IgD-negative memory B cell (primary cell): Measurements from ENCODE around the gene CD7. TPM values are rescaled to one million over a fixed set of nuclear protein-coding genes. Genes with fewer than 3 reads are reported as not detected.
"Not testable (repeated sequence)": the region's sequence is repeated elsewhere in the genome, so short reads cannot be mapped to it uniquely, and the experiment has no call there.

Experiments used
- H3K27ac Mint-ChIP-seq, 3 donors: one replicate each; pipeline ENCODE4 v1.8.0; 2020 to 2022; ENCODE audit warnings: mild to moderate bottlenecking in 3 of 3, mixed read lengths in 3 of 3, moderate library complexity in 1 of 3
- H3K27me3 Mint-ChIP-seq: one replicate; pipeline ENCODE4 v1.8.0; 2021; ENCODE audit warnings: mixed read lengths
- H3K36me3 Mint-ChIP-seq: one replicate; pipeline ENCODE4 v1.8.0; 2020; ENCODE audit warnings: mild to moderate bottlenecking, mixed read lengths
- H3K4me1 Mint-ChIP-seq, 3 donors: one replicate each; pipeline ENCODE4 v1.8.0; 2020 to 2022; ENCODE audit warnings: mixed read lengths in 3 of 3, mild to moderate bottlenecking in 1 of 3
- H3K4me3 Mint-ChIP-seq, 4 donors: one replicate each; pipeline ENCODE4 v1.8.0; 2020 to 2022; ENCODE audit warnings: mild to moderate bottlenecking in 4 of 4, mixed read lengths in 4 of 4, moderate library complexity in 3 of 4
- H3K9me3 Mint-ChIP-seq, 3 donors: one replicate each; pipeline ENCODE4 v1.8.0; 2020 to 2021; ENCODE audit warnings: mixed read lengths in 3 of 3, mild to moderate bottlenecking in 1 of 3
- polyA plus RNA-seq: library from polyadenylated mRNA; unstranded; fragments of 300-500 nt; fragmentation: Illumina TruSeq; gene quantifications from one replicate; pipeline ENCODE4 v1.2.3, GENCODE V29; 2021

CD7 gene
- polyA plus RNA-seq = 4.4 TPM

DNA sequence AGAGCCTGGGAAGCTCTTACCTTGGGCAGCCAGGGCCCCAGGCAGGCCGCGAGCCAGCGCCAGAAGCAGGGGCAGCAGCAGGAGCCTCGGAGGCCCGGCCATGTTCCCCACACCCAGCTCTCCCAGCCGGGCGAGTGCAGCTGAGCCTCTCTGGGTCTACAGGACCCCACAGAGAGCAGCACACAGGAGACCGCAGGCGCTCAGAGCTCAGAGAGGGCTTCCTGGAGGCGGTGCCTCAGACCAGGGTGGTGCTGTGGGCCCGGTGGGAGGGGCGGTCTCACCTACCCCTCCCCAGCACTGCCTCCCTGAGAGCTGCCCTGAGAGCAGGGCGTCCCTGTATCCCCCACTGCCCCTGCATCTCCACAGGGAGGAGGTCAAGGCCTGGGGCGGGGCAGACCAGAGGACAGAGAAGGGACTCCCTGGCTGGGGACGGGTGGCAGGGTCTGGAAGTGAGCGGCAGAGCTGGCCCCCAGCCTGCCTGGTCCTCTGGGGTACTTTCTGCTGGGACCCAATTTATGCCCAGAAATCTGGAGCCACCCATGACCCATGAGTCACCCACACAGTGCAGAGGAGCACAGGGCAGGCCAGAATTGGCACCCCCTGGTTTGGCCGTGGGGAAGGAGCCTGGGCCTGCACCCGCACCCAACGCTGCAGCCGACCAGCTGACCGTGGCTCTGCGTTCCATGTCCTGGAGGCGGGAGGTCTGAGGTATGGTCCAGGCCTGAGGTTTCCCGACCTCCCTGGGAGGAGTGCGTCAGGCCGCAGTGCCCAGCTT lies at the start of gene CD7:
TSS of gene CD7 (minus strand) at position 215 of the 775 bp plus-strand sequence. CDS start at position 102, 113 bp downstream.
- peak within 1 kb of the TSS in 2 of 4 donors; percentile 44 to 45 for H3K4me3 Mint-ChIP-seq
- H3K9me3 Mint-ChIP-seq = no peaks in the 10 kb centered on the region
- H3K36me3 Mint-ChIP-seq = peaks cover 1% of the 10 kb centered on the region

DNA sequence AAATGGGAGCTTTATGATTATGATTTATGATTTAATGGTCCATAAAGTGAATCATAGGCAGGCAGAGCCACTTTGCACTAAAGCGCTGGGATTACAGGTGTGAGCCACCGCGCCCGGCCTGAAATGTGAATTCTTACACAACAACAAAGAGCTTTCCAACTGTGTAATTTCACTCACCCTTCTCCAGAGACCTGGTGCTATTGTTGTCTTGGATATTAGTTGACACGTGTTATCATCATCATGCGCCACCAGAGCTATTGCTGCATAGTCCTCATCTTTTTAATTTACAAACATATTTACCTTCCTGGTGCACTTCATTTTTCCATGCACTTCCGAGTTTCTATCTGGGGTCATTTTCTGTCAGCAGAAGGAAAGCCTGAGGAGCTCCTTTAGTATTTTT lies 49.3 kb upstream of the CD7 start:
- H3K27me3 Mint-ChIP-seq = peaks cover 12% of the 10 kb centered on the region
- H3K36me3 Mint-ChIP-seq = no peaks in the 10 kb centered on the region
- no peak overlapping the region for H3K4me3 Mint-ChIP-seq
- H3K9me3 Mint-ChIP-seq = no peaks in the 10 kb centered on the region
- H3K27ac Mint-ChIP-seq = no peak overlapping the region
- H3K4me1 Mint-ChIP-seq = peaks cover 2 to 17% (median 6%) of the 10 kb centered on the region in 3 donors

More for the DNA sequence above, at the start of gene CD7:
- Mint-ChIP-seq H3K4me1 (peaks cover 4 to 8% (median 6%) of the 10 kb centered on the region in 3 donors), H3K27me3 (peaks cover 5% of the 10 kb centered on the region), H3K27ac (peak within 1 kb of the TSS in 1 of 3 donors; percentile 62)

DNA sequence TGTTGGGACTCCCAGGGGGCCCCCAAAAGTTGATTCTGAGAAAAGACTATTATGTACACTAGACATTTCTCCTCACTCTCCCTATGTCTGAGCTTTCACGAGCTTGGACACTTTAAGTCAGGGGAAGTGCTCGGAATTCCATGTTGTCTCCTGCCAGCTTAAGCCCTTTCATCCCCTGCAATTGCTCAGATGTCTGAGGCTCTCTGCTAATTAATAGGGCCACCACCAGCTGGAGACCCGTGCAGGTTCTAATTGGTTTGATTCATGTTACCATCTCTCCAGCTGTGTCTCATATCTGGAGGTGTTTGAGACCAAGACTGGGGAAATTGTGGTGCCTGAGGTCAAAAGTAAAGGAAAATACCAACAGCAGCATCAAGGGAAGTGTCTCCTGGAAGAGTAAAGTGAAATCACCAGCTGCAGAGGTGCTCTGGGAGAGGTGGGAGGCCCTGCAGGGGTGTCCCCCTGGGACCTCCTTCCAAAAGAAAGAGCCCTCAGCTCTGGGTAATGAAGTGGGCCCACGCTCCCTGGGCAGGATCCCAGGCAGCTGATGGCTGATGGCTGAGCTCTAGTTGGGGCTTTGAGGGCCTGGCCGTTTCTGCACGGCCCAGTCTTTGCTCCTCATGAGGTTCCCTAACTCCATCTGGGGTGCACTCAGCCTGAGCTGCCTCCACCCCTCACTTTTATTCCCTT lies 48.3 kb upstream of the CD7 start:
- H3K27ac Mint-ChIP-seq = no peak overlapping the region
- H3K4me1 Mint-ChIP-seq = peaks cover 0 to 13% (median 4%) of the 10 kb centered on the region in 3 donors
- no peaks in the 10 kb centered on the region for H3K9me3 Mint-ChIP-seq
- H3K36me3 Mint-ChIP-seq = no peaks in the 10 kb centered on the region
- H3K27me3 Mint-ChIP-seq = peaks cover 9% of the 10 kb centered on the region
- no peak overlapping the region for H3K4me3 Mint-ChIP-seq

DNA sequence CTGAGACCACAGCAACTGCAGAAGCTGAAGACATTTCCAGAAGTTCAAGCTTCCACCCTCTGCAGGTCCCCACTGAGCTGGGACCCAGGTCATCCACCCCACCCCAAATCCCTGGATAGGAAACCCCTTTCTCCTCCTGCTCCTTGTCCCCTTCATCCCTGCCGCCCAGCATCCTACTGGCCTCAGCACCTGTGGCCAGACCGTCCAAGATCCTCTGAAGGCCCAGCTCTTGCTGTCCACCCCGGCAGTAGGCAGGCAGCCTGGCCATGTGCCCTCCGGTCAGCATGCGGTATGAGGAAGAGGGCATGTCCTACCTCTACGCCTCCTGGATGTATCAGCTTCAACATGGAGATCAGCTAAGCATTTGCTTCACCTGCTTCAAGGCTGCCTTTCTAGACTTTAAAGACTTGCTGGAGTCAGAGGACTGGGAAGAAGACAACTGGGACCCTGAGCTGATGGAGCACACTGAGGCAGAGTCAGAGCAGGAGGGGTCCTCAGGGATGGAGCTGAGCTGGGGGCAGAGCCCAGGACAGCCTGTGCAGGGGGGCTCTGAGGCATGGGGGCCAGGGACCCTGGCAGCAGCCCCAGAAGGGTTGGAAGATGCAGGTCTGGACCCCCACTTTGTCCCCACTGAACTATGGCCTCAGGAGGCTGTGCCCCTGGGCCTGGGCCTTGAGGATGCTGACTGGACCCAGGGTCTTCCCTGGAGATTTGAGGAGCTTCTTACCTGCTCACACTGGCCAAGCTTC lies 44.7 kb upstream of the CD7 start:
- Mint-ChIP-seq H3K4me1 (peaks cover 0 to 6% (median 0%) of the 10 kb centered on the region in 3 donors), H3K27ac (no peak overlapping the region), H3K4me3 (no peak overlapping the region), H3K27me3 (peaks cover 1% of the 10 kb centered on the region), H3K9me3 (no peaks in the 10 kb centered on the region), H3K36me3 (no peaks in the 10 kb centered on the region)

DNA sequence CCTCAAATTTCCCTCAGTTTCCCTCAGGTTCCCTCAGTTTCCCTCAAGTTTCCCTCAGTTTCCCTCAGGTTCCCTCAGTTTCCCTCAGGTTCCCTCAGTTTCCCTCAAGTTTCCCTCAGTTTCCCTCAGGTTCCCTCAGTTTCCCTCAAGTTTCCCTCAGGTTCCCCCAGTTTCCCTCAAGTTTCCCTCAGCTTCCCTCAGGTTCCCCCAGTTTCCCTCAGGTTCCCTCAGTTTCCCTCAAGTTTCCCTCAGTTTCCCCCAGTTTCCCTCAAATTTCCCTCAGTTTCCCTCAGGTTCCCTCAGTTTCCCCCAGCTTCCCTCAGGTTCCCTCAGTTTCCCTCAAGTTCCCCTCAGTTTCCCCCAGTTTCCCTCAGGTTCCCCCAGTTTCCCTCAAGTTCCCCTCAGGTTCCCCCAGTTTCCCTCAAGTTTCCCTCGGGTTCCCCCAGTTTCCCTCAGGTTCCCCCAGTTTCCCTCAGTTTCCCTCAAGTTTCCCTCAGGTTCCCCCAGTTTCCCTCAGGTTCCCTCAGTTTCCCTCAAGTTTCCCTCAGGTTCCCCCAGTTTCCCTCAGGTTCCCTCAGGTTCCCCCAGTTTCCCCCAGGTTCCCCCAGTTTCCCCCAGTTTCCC lies 42.2 kb upstream of the CD7 start:
- not testable (repeated sequence) for H3K27ac Mint-ChIP-seq, H3K4me3 Mint-ChIP-seq, H3K36me3 Mint-ChIP-seq, H3K27me3 Mint-ChIP-seq, H3K9me3 Mint-ChIP-seq, H3K4me1 Mint-ChIP-seq

DNA sequence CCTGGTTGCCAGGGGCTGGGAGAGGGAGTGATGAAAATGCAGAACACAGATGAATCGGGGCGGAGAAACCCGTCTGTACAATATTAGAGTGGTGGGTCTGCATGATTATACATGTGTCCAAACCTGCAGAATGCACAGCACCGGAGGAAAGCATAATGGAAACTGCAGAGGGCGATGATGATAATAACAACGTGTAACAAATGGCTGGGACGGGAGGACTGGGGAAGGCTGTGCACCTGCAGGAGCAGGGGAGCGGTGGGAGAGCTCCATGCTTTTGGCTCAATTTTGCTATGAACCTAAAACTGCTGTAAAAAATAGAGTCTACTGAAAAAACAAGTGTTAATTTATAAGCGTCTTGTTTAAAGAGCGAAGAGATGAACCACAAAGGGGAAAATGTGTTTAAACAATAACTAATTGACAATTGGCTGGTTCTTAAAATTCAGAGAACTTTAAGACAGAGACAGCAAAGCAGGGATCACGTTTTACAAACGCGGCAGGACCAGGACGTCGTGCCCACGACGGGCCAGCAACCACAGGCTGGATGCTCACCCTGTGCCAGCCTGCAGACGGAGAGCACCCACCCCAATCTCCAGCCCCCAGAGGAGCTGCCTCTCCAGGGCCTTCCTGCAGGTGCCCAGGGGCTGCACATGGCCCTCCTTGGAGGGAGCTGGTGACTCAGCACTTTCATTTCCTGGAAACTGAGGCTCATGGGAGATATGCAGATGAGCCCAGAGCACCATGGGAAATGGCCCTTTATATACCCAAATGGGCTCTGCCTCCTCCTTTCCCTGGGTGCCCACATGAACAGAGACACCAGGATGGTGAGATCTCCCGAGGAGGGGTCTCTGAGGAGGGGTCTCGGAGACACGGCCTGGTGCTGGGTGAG lies 41.3 kb upstream of the CD7 start, which contains the start of gene TEX19:
TSS of gene TEX19 (plus strand) at position 783 of the 886 bp plus-strand sequence. CDS start 2,904 bp downstream, outside the sequence.
- no peak within 1 kb of the TSS for H3K4me3 Mint-ChIP-seq
- peak within 1 kb of the TSS in 1 of 3 donors; percentile 7 for H3K27ac Mint-ChIP-seq

DNA sequence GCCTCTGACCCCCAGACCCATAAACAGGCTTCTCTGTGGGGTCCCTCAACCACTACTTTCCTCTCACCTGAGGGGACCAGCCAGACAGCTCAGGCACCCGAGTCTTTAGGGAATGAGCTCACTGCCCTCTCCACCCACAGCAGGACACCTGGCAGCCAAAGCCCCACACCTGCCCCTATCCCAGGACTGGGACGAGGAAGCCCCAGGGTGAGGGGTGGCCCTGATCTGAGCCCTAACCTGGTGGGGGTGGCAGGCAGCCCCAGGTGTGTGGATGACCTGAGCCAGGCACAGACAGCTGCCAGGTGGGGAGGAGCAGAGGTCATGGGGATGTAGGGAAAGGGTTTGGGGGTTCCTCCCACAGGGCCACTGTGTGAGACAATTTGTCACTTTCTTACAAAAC lies 40.0 kb upstream of the CD7 start:
- Mint-ChIP-seq H3K27ac (no peak overlapping the region), H3K4me3 (no peak overlapping the region), H3K4me1 (peaks cover 0 to 6% (median 2%) of the 10 kb centered on the region in 3 donors), H3K9me3 (no peaks in the 10 kb centered on the region), H3K36me3 (no peaks in the 10 kb centered on the region), H3K27me3 (peaks cover 4% of the 10 kb centered on the region)

More for the DNA sequence above, 41.3 kb upstream of the CD7 start, which contains the start of gene TEX19:
- Mint-ChIP-seq H3K27me3 (peaks cover 4% of the 10 kb centered on the region), H3K36me3 (no peaks in the 10 kb centered on the region), H3K9me3 (no peaks in the 10 kb centered on the region), H3K4me1 (peaks cover 0 to 6% (median 2%) of the 10 kb centered on the region in 3 donors)

DNA sequence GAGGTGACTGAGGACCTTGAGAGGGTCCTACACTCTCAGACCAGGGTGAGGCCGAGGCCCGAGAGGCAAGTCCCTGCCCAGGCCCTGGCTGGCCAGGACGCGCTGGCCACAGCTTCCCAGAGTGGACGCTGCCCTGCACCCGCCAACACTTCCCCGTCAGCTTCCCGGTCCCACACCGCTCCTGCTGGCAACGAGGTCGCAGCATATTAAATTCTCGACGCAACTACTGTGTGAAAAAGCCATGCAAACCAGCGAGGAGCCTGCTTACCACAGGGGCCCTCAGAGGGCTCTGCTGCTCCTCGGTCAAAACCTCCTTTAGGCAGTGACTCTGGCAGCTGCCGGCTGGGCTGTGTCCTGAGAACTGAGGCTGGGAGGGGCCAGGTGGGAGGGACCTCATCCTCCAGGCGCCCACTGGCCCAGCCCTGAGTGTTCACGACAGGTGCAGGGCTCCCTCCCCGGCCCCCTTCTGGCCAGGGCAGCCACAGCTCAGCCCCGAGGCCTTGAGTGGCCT lies 39.5 kb upstream of the CD7 start:
- H3K9me3 Mint-ChIP-seq = no peaks in the 10 kb centered on the region
- peaks cover under 1 to 6% (median 2%) of the 10 kb centered on the region in 3 donors for H3K4me1 Mint-ChIP-seq
- no peak overlapping the region for H3K4me3 Mint-ChIP-seq
- no peak overlapping the region for H3K27ac Mint-ChIP-seq
- H3K36me3 Mint-ChIP-seq = no peaks in the 10 kb centered on the region
- H3K27me3 Mint-ChIP-seq = peaks cover 4% of the 10 kb centered on the region

DNA sequence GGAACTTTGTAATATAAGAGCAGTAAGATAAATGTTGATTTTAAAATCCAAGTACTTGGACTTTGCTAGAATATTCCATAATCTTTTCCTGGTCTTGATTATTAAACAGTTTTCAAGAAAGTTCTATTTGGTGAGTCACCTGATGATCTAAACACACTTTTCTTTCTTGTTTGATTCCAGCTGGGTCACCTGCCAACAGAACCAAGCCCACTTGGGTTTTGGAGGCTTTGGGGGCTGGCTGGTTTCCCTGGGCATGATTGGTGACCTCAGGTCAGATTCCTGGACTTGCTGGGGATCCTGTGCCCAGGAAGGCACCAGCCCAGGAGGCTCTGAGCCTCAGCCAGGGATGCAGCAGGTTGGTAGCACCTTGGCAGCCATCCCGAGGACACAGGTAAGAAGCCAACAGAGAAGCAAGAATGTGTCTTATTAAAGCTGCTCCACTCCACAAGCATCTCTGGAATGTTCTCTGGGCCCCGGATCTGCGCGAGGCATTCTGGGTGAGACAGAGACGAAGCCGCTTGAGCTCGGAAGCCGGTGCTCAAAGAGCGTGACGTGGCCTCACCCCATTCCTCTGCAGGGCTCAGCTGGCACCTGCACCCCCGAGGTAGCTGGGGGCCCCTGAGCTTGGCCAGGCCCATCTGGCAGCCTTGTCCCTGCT lies 38.5 kb upstream of the CD7 start:
- no peaks in the 10 kb centered on the region for H3K36me3 Mint-ChIP-seq
- no peak overlapping the region for H3K4me3 Mint-ChIP-seq
- peaks cover 12% of the 10 kb centered on the region for H3K27me3 Mint-ChIP-seq
- H3K27ac Mint-ChIP-seq = no peak overlapping the region
- H3K4me1 Mint-ChIP-seq = peaks cover 4 to 6% (median 5%) of the 10 kb centered on the region in 3 donors
- no peaks in the 10 kb centered on the region for H3K9me3 Mint-ChIP-seq

DNA sequence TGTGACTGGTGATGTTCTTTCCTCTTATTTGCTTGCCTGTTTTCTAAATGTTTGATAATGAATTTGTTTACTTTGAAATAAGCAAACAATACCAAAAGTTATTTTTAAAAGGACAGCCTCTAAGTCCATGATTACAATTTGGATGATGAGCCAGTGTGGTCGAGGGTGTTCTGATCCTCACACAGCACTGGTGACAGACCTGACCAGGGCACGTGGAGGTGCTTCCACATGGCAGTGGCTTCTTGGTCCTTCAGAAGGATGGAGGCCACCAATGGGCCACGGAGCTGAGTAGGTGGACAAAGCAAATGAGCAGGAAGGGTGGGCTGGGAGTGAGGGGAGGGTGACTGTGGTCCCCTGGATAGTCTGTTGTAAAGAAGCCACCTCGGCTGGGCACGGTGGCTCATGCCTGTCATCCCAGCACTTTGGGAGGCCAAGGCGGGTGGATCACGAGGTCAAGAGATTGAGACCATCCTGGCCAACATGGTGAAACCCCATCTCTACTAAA lies 37.4 kb upstream of the CD7 start:
- Mint-ChIP-seq H3K27ac (no peak overlapping the region), H3K36me3 (no peaks in the 10 kb centered on the region), H3K9me3 (no peaks in the 10 kb centered on the region), H3K27me3 (peaks cover 18% of the 10 kb centered on the region), H3K4me1 (peaks cover 4 to 6% (median 5%) of the 10 kb centered on the region in 3 donors), H3K4me3 (no peak overlapping the region)

DNA sequence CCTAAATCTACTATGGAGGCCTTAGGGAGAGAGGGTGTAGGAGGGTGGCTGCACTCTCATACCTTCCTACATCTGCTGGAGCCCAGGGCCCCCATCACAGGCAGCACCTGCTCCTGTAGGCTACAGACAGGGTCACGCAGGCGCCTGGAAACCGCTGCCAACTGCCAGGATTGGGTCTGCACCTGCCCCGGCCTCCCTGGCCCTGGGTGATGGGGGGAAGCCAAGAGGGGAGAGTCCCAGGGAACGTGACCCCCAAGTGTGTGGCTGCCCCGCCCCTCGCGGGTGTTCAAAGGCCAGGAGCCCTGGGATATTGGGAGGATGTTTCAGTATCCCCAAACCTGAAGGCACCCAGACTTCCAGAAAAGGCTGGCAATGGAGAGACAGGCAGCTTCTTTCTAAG lies 36.1 kb upstream of the CD7 start:
- Mint-ChIP-seq H3K27me3 (peaks cover 20% of the 10 kb centered on the region), H3K4me1 (peaks cover 3 to 5% (median 4%) of the 10 kb centered on the region in 3 donors), H3K9me3 (no peaks in the 10 kb centered on the region), H3K27ac (no peak overlapping the region), H3K36me3 (no peaks in the 10 kb centered on the region), H3K4me3 (no peak overlapping the region)

DNA sequence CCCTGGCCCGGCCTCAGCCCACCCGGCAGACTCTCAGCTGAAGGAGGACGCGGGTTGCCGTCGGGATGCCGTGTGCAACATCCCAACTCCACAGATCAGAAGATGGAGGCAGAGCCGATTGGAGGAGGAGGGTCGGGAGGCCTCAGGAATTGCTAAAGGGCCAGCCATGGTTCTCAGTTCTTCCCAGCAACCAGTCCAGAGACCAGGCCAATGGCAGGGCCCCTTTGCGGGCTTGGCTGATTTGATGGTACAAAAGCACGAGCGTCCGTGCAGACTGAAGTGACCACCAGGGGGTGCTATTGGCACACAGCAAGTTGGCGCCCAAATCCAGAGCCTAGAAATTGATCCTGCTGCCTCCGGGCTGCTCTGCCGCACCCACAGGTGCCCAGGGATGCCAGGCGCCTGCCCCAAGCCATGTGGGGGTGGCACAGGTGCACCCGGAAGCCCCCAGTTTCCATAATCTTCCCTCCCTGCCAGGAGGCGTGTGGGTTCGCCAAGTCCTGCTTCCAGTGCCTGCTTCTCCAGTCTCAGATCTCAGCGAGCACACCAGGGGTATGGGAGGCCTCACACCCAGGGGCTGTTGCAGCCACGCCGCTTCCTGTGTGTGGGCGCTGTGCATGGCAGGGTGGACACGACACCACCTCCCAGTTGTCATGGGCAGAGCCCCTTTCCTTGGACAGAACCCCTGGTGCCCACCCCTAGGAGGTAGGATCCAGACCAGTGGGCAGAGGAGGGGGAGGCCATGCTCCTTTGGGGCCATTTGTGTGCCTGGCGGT lies 34.5 kb upstream of the CD7 start:
- Mint-ChIP-seq H3K4me1 (peaks cover 0 to 5% (median 4%) of the 10 kb centered on the region in 3 donors), H3K4me3 (peak overlapping the region in 1 of 4 donors; percentile 37), H3K27me3 (peaks cover 19% of the 10 kb centered on the region), H3K36me3 (no peaks in the 10 kb centered on the region), H3K27ac (peak overlapping the region in 1 of 3 donors; percentile 65), H3K9me3 (no peaks in the 10 kb centered on the region)
